Cardiac muscle cell (in vitro differentiated cells and primary cell): Measurements from ENCODE around the gene HS6ST3. TPM values are rescaled to one million over a fixed set of nuclear protein-coding genes. Genes with fewer than 3 reads are reported as not detected.

Experiments
- DNase-seq, 2 donors: peaks; one replicate each; pipeline versions ENCODE4 v3.0.0 to v3.0.0-alpha.2; 2010 to 2017; ENCODE audit warnings: low read depth in 1 of 2, low spot score in 1 of 2
- H3K27ac ChIP-seq: fragments of 200-600 bp; sonication (generic); 2 replicates; pipeline ENCODE4 v1.5.1; 2016
- H3K27me3 ChIP-seq: fragments of 200-600 bp; sonication (generic); 2 replicates; pipeline ENCODE4 v1.6.0; 2016; ENCODE audit warnings: control low read depth
- H3K36me3 ChIP-seq: fragments of 200-600 bp; sonication (generic); 2 replicates; pipeline ENCODE4 v1.5.1; 2016; ENCODE audit warnings: control low read depth
- H3K4me1 ChIP-seq: fragments of 200-600 bp; sonication (generic); 2 replicates; pipeline ENCODE4 v1.8.1; 2017; ENCODE audit warnings: low read depth, mild to moderate bottlenecking, mixed run types
- H3K4me3 ChIP-seq: fragments of 200-600 bp; sonication (generic); 2 replicates; pipeline ENCODE4 v1.5.1; 2016; ENCODE audit warnings: mild to moderate bottlenecking
- H3K9me3 ChIP-seq: fragments of 200-600 bp; sonication (generic); 2 replicates; pipeline ENCODE4 v1.5.1; 2017; ENCODE audit warnings: low read depth, mild to moderate bottlenecking, control low read depth
- polyA plus RNA-seq: library from polyadenylated mRNA; unstranded; fragments of >200 nt; fragmentation: Nextera tagmentation; extraction: Ambion mirVana; gene quantifications from 2 replicates; pipeline ENCODE4 v1.2.1, GENCODE V29; 2016
- total RNA-seq: library from RNA; depleted of rRNA; stranded (reverse); fragments of >200 nt; gene quantifications from 2 replicates; pipeline ENCODE4 v1.2.3, GENCODE V29; 2016
- TF ChIP-seq, protein P1 (sequence below): IDR thresholded peaks from 2 replicates; pipeline ENCODE4 v1.5.1; 2012; ENCODE audit warnings: low read depth, mild to moderate bottlenecking, low read length

HS6ST3 gene
- total and polyA plus RNA-seq, 2 experiments from 2014 or later = 0.38 to 0.39 TPM

DNA sequence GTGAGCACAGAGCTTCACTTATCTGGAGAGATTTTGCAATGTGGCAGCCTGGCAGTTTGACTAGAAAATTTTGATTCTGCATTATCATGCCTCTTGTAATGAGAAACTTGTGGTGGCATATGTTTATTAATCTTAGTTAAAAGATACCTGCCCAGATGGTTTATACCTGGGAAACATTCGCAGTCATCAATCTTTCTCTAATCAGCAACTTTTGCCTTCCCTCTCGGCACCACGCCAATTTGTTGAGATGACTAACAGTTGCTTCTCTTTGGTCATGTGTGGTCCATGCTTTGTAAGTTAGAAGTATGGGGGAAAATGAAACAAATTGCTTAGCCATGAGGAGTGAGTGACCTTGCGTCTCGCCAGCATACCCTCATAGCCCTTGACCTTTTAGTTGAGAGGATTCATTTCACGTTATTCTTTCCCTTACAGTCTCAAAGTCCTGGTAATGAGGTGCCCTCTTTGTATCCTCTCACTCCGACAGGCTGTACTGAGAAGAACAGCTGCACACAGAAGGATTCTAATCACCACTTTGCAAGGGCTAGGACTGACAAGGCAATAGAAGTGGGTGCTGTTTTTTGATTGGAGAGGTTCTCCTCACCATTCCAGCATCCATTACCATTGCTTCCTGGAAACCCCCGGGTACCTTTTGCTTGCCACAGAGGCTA, 703.0 kb downstream of the HS6ST3 start:
- peak; percentile 2 to 23 for DNase-seq
- peaks cover 8% of the 10 kb centered on the region for H3K4me1 ChIP-seq
- H3K4me3 ChIP-seq = no peak overlapping the region
- H3K9me3 ChIP-seq = no peaks in the 10 kb centered on the region
- H3K27me3 ChIP-seq = no peaks in the 10 kb centered on the region
- TF ChIP-seq, protein P1, sequence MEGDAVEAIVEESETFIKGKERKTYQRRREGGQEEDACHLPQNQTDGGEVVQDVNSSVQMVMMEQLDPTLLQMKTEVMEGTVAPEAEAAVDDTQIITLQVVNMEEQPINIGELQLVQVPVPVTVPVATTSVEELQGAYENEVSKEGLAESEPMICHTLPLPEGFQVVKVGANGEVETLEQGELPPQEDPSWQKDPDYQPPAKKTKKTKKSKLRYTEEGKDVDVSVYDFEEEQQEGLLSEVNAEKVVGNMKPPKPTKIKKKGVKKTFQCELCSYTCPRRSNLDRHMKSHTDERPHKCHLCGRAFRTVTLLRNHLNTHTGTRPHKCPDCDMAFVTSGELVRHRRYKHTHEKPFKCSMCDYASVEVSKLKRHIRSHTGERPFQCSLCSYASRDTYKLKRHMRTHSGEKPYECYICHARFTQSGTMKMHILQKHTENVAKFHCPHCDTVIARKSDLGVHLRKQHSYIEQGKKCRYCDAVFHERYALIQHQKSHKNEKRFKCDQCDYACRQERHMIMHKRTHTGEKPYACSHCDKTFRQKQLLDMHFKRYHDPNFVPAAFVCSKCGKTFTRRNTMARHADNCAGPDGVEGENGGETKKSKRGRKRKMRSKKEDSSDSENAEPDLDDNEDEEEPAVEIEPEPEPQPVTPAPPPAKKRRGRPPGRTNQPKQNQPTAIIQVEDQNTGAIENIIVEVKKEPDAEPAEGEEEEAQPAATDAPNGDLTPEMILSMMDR = no peak
- H3K27ac ChIP-seq = no peak overlapping the region
- no peaks in the 10 kb centered on the region for H3K36me3 ChIP-seq

DNA sequence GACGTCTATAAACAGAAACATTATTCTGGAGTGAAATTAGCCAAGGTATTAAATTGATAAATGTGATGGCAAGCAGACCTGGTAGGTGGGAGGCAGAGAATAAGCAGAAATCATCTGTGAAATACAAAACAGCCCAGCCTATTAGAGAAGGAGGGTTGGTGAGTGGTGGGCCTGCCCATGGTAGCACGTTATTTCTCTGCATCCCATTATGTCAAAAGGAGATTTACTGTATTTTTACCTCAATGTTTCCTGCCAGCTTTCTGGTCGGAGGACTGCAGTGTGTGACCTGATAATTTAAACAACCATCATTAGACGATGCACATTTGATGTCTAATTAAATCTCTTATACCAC, 703.5 kb downstream of the HS6ST3 start:
- H3K36me3 ChIP-seq = no peaks in the 10 kb centered on the region

DNA sequence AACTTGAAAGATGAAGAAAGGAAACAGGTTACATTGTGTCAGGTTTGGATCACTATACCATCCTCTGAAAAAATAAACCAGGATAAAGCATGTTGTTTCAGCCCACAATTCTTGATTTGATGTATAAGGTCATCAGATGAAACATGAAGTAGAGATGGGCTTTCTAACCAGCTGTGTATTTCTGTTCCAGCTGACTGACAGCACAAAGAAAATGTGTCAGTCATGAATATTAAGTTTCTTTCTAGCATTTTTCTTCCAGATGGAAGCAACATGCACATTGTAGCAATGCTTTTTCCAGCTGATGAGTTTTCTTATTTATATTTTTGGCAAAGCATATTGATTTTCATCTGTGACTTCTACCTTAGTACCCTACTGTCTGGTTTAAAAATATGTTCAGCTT, 704.8 kb downstream of the HS6ST3 start:
- H3K9me3 ChIP-seq = no peaks in the 10 kb centered on the region
- peaks cover 8% of the 10 kb centered on the region for H3K4me1 ChIP-seq
- no peaks in the 10 kb centered on the region for H3K36me3 ChIP-seq
- no peak overlapping the region for H3K4me3 ChIP-seq
- no peak for DNase-seq
- no peaks in the 10 kb centered on the region for H3K27me3 ChIP-seq
- no peak overlapping the region for H3K27ac ChIP-seq
- TF ChIP-seq, protein P1 = no peak

More for the DNA sequence above, 703.5 kb downstream of the HS6ST3 start:
- H3K27ac ChIP-seq = no peak overlapping the region
- no peaks in the 10 kb centered on the region for H3K9me3 ChIP-seq
- no peak overlapping the region for H3K4me3 ChIP-seq
- DNase-seq = no peak
- TF ChIP-seq, protein P1 = no peak
- no peaks in the 10 kb centered on the region for H3K27me3 ChIP-seq
- H3K4me1 ChIP-seq = peaks cover 8% of the 10 kb centered on the region

DNA sequence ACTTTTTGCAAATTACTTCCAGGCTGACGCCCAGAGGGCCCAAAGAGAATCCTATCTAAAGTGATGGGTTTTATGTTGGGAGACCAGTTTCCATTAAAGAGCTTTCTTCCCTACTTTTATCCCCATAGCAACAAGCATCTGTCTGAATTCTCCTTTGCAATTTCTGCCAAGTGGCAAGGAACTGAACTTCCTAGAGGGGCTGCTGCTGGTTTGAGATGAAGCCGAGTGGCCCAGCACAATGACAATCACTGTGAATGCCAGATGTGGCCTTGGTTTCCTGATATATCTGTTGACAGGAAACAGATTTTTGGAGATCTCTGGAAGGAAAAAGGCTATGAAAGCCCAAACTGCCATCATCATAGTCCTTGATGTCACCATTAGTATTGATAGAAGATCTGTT, 705.8 kb downstream of the HS6ST3 start:
- H3K4me1 ChIP-seq = peaks cover 8% of the 10 kb centered on the region
- TF ChIP-seq, protein P1 = no peak
- no peaks in the 10 kb centered on the region for H3K9me3 ChIP-seq
- H3K27ac ChIP-seq = no peak overlapping the region
- no peaks in the 10 kb centered on the region for H3K27me3 ChIP-seq
- no peak for DNase-seq
- no peaks in the 10 kb centered on the region for H3K36me3 ChIP-seq
- H3K4me3 ChIP-seq = no peak overlapping the region

DNA sequence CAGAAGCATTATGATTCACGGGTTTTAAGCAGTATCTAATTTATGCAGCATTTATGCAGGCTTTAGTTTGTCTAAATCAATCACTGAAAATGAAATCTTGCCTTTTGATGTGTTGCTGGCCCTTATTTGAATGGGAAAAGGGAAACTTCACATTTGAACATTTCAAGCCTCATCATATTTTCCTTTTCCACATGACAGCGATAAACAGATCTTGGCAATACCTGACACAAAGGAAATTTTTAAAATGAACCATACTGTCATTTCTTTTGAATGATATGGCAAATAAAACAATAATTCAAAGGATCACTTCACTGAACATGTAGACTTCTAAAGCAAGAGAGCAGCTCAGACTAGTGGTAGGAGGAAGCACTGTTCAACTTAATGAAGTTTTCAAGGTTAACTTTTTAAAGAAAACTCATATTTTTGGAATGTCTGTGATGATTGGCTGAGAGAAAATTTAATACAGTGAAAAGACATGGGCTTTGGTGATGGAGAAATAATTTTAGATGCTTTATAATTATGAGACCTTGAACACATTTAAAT, 706.3 kb downstream of the HS6ST3 start:
- TF ChIP-seq, protein P1 = no peak
- Histone ChIP-seq H3K27ac (no peak overlapping the region), H3K4me1 (peaks cover 8% of the 10 kb centered on the region), H3K9me3 (no peaks in the 10 kb centered on the region), H3K36me3 (no peaks in the 10 kb centered on the region), H3K27me3 (no peaks in the 10 kb centered on the region), H3K4me3 (no peak overlapping the region)
- DNase-seq = no peak
